Measurements from ENCODE around the gene RALY. TPM values are rescaled to one million over a fixed set of nuclear protein-coding genes. Genes with fewer than 3 reads are reported as not detected.

RALY gene
- total RNA-seq, 1 experiment from 2014 or later = 219 TPM

DNA sequence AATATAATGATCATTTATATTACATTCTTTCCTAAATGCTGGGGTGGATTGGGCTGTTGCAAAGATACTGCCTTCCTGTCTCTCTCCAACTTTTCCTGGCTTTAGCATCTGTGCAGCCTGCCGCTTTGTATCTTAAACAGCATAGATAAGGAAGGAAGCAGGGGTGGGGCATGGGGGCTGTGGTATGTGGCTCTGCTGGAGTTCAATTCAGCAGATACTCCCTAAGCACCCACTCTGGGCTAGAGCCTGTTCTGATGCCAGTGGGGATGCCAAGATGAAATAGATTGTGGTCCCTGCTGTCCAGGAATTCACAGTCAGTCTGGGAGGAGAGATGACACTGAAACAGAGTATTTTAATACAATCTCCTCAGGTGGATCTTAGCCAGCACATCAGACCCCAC, 61.6 kb downstream of the RALY start:
- no peak overlapping the region for H3K4me3 ChIP-seq
- H3K9me2 ChIP-seq (ENCODE audit: insufficient read depth) = no peaks in the 10 kb centered on the region
- no peaks in the 10 kb centered on the region; the same call in 1 of the 2 replicates for H3F3A ChIP-seq (ENCODE audit: insufficient read depth, low read depth)
- no peaks in the 10 kb centered on the region for H3K9me3 ChIP-seq (ENCODE audit: insufficient read depth, low read depth)
- ChIA-PET CTCF (no interaction called here), POLR2A (ENCODE audit: unreplicated experiment) (no interaction called here)
- H3K27me3 ChIP-seq (ENCODE audit: insufficient read depth, low read depth) = no peaks in the 10 kb centered on the region
- H3K27ac ChIP-seq = no peak overlapping the region
- intact Hi-C loops (cut with micrococcal nuclease; ENCODE audit: unreplicated experiment) = no loop called here
- peaks cover 60% of the 10 kb centered on the region for H4K20me1 ChIP-seq (ENCODE audit: insufficient read depth)
- H3K36me3 ChIP-seq (ENCODE audit: low read depth) = no peaks in the 10 kb centered on the region
- H3K4me2 ChIP-seq = no peak overlapping the region
- no peak for TF ChIP-seq CTCF (conservative IDR thresholded peaks at IDR 0.05)
- no peak for TF ChIP-seq EZH2 (IDR thresholded peaks at IDR 0.05; ENCODE audit: low read depth)
- peaks cover 55% of the 10 kb centered on the region for H3K79me2 ChIP-seq (ENCODE audit: low read depth)
- H3K4me1 ChIP-seq (replicated peaks; ENCODE audit: insufficient read depth) = no peaks in the 10 kb centered on the region
- no peak overlapping the region for H2AFZ ChIP-seq
- BruUV-seq (replicated peaks) = no TSS peak
- no peak for DNase-seq

DNA sequence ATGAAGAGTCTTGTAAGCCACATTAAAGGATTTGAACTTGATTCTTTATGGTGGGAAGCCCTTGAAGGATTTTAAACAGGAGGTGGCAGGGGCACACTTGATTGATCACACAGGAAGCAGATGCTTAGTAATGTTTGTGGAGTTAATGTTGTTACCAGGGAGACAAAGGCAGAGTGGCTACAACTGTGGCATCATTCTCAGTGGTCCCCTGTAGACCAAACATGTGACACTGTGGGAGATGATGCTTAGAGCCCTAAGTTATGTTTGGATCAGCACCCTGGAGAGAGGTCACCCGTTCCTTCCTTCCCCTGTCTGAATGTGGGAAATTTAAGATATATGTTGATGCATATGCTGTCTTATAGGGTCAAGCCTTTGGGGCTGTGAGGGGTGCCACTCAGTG, 65.1 kb downstream of the RALY start:
- Histone ChIP-seq H3K9me2 (ENCODE audit: insufficient read depth) (no peaks in the 10 kb centered on the region), H3K4me1 (replicated peaks; ENCODE audit: insufficient read depth) (no peaks in the 10 kb centered on the region), H2AFZ (no peak overlapping the region), H4K20me1 (ENCODE audit: insufficient read depth) (peaks cover 54% of the 10 kb centered on the region), H3K36me3 (ENCODE audit: low read depth) (0 out of 2 replicates have a peak, but pooled peaks cover 2% of the 10 kb centered on the region), H3K27ac (no peak overlapping the region), H3K79me2 (ENCODE audit: low read depth) (peaks cover 51% of the 10 kb centered on the region), H3K9me3 (ENCODE audit: insufficient read depth, low read depth) (no peaks in the 10 kb centered on the region), H3K4me3 (no peak overlapping the region), H3K27me3 (ENCODE audit: insufficient read depth, low read depth) (no peaks in the 10 kb centered on the region), H3K4me2 (no peak overlapping the region), H3F3A (ENCODE audit: insufficient read depth, low read depth) (no peaks in the 10 kb centered on the region)
- ChIA-PET CTCF (no interaction called here), POLR2A (ENCODE audit: unreplicated experiment) (no interaction called here)
- no TSS peak for BruUV-seq (replicated peaks)
- intact Hi-C loops (cut with micrococcal nuclease; ENCODE audit: unreplicated experiment) = no loop called here
- no peak for TF ChIP-seq EZH2 (IDR thresholded peaks at IDR 0.05; ENCODE audit: low read depth)
- TF ChIP-seq CTCF (conservative IDR thresholded peaks at IDR 0.05) = no peak
- no peak for DNase-seq

- CTCF ChIA-PET = interaction anchor here (0.5 kb wide), 1 partner anchor 577 kb away, joined by 4 read pairs; no protein-coding TSS in a partner anchor
- BruUV-seq (replicated peaks) = no TSS peak
Observed at GRCh38 chr20:34060970-34061369, 67.3 kb downstream of the RALY start.

More at GRCh38 chr20:34060970-34061369, 67.3 kb downstream of the RALY start:
- Histone ChIP-seq H3K4me1 (replicated peaks; ENCODE audit: insufficient read depth) (no peaks in the 10 kb centered on the region), H3K4me3 (no peak overlapping the region), H3F3A (ENCODE audit: insufficient read depth, low read depth) (0 out of 2 replicates have a peak, but pooled peaks cover 7% of the 10 kb centered on the region), H3K79me2 (ENCODE audit: low read depth) (peaks cover 38% of the 10 kb centered on the region), H3K4me2 (no peak overlapping the region), H3K27me3 (ENCODE audit: insufficient read depth, low read depth) (no peaks in the 10 kb centered on the region), H3K36me3 (ENCODE audit: low read depth) (peaks cover 6% of the 10 kb centered on the region; the same call in 1 of the 2 replicates), H3K9me2 (ENCODE audit: insufficient read depth) (no peaks in the 10 kb centered on the region), H3K27ac (no peak overlapping the region), H2AFZ (no peak overlapping the region), H4K20me1 (ENCODE audit: insufficient read depth) (peaks cover 51% of the 10 kb centered on the region), H3K9me3 (ENCODE audit: insufficient read depth, low read depth) (no peaks in the 10 kb centered on the region)
- TF ChIP-seq CTCF (conservative IDR thresholded peaks at IDR 0.05) (no peak), EZH2 (IDR thresholded peaks at IDR 0.05; ENCODE audit: low read depth) (no peak)
- POLR2A ChIA-PET (ENCODE audit: unreplicated experiment) = no interaction called here
- no peak for DNase-seq
- intact Hi-C loops (cut with micrococcal nuclease; ENCODE audit: unreplicated experiment) = loop anchor here (10.0 kb wide), 1 partner anchor 246 kb away; the partner anchor contains the start of gene CHMP4B
